TTC549 (cell line): ENCODE measurements around the gene TAF3.

Source experiments
- FAIRE-seq: peaks from 2 replicates; lab custom pipeline; 2012; peaks lifted over from hg19 to GRCh38; lab: Jason Lieb, UNC

Gene TAF3

GRCh38 chr10:8059191-8059936 is 241.1 kb downstream of the TAF3 start:
- no peak for FAIRE-seq

- FAIRE-seq: no peak
Measured at GRCh38 chr10:8060010-8060703, 241.9 kb downstream of the TAF3 start.

- no peak for FAIRE-seq
Measured at GRCh38 chr10:8060704-8061121, 242.4 kb downstream of the TAF3 start.

- no peak for FAIRE-seq
Measured at GRCh38 chr10:8061274-8062211, 243.2 kb downstream of the TAF3 start.

- FAIRE-seq: no peak
Measured at GRCh38 chr10:8063128-8063908, 245.0 kb downstream of the TAF3 start.

- FAIRE-seq: no peak
Measured at GRCh38 chr10:8063935-8064334, 245.6 kb downstream of the TAF3 start.

GRCh38 chr10:8064436-8064835 is 246.1 kb downstream of the TAF3 start:
- no peak for FAIRE-seq

- FAIRE-seq: no peak
Measured at GRCh38 chr10:8065651-8066050, 247.3 kb downstream of the TAF3 start.

- no peak for FAIRE-seq
Measured at GRCh38 chr10:8066124-8066523, 247.8 kb downstream of the TAF3 start.
